GM21526 (cell line): ENCODE measurements around the gene IRGM.
"Not testable (repeated sequence)": the region's sequence is repeated elsewhere in the genome, so short reads cannot be mapped to it uniquely, and the experiment has no call there.

Experiments used
- ATAC-seq: cut with Tn5 transposase; IDR thresholded peaks from one replicate; pipeline ENCODE4 v1.9.1; 2021; ENCODE audit warnings: moderate library complexity; ENCODE audit not compliant: unreplicated experiment, low FRiP score

IRGM gene

GRCh38 chr5:150846308-150846653 is at the start of gene IRGM:
TSS of gene IRGM (plus strand) at chr5:150846521. CDS start at chr5:150848124, 1,603 bp downstream.
- not testable (repeated sequence) for ATAC-seq

GRCh38 chr5:150797384-150797783 is 48.9 kb upstream of the IRGM start:
- ATAC-seq = no peak

- no peak for ATAC-seq
Measured at GRCh38 chr5:150801117-150801927, 45.0 kb upstream of the IRGM start.

- ATAC-seq = no peak
Measured at GRCh38 chr5:150804388-150804787, 41.9 kb upstream of the IRGM start.

GRCh38 chr5:150809363-150809762 is 37.0 kb upstream of the IRGM start:
- no peak for ATAC-seq

GRCh38 chr5:150815010-150815409 is 31.3 kb upstream of the IRGM start:
- no peak for ATAC-seq

GRCh38 chr5:150816946-150817345 is 29.4 kb upstream of the IRGM start:
- ATAC-seq = no peak

GRCh38 chr5:150829744-150830143 is 16.6 kb upstream of the IRGM start:
- ATAC-seq = no peak

- ATAC-seq = not testable (repeated sequence)
Measured at GRCh38 chr5:150831821-150832220, 14.5 kb upstream of the IRGM start.

- no peak for ATAC-seq
Measured at GRCh38 chr5:150836064-150836463, 10.3 kb upstream of the IRGM start.

- ATAC-seq = no peak
Measured at GRCh38 chr5:150836703-150837102, 9.6 kb upstream of the IRGM start.

- not testable (repeated sequence) for ATAC-seq
Measured at GRCh38 chr5:150845185-150845859, 999 bp upstream of the IRGM start.

GRCh38 chr5:150846654-150847333 is 473 bp downstream of the IRGM start:
- peak; percentile 93 for ATAC-seq

- no peak for ATAC-seq
Measured at GRCh38 chr5:150847334-150847695, 994 bp downstream of the IRGM start.

GRCh38 chr5:150848271-150848670 is 1.9 kb downstream of the IRGM start:
- no peak for ATAC-seq

- ATAC-seq = no peak
Measured at GRCh38 chr5:150851039-150851438, 4.7 kb downstream of the IRGM start.

- ATAC-seq = no peak
Measured at GRCh38 chr5:150853561-150853960, 7.2 kb downstream of the IRGM start.

GRCh38 chr5:150856700-150857099 is 10.4 kb downstream of the IRGM start:
- ATAC-seq = not testable (repeated sequence)

GRCh38 chr5:150860246-150860821 is 14.0 kb downstream of the IRGM start:
- ATAC-seq = no peak

GRCh38 chr5:150862070-150862469 is 15.7 kb downstream of the IRGM start:
- ATAC-seq = no peak

- no peak for ATAC-seq
Measured at GRCh38 chr5:150879358-150879757, 33.0 kb downstream of the IRGM start.
